Esophagus muscularis mucosa (tissue), 3 donors: ENCODE measurements around the gene STAB2.

Source experiments
- CTCF ChIP-seq, 3 experiments: fragments of 200-600 bp in 2 of 3; fragments of 450-650 bp in 1 of 3; sonication (generic) in 2 of 3; IDR thresholded peaks; one replicate each; pipeline ENCODE4 v1.5.1; 2017 to 2019; ENCODE audit warnings: antibody characterized with exemption in 3 of 3, mild to moderate bottlenecking in 2 of 3, moderate library complexity in 1 of 3
- POLR2A ChIP-seq: fragments of 450-650 bp; IDR thresholded peaks from one replicate; pipeline ENCODE4 v1.6.1; 2017; ENCODE audit warnings: antibody characterized with exemption, moderate library complexity, mild to moderate bottlenecking, low read depth
- POLR2AphosphoS5 ChIP-seq, 2 donors: sonication (generic); formaldehyde crosslinking; IDR thresholded peaks; one replicate each; pipeline ENCODE4 v1.6.1; 2017; ENCODE audit warnings: antibody characterized with exemption in 2 of 2

- TF ChIP-seq POLR2A, result no peak
- TF ChIP-seq CTCF (IDR thresholded peaks at IDR 0.05), result no peak
- TF ChIP-seq POLR2AphosphoS5 (IDR thresholded peaks at IDR 0.05), result no peak
Measured at GRCh38 chr12:103672401-103673119, 85.5 kb downstream of the STAB2 start.
